ENCODE data around the gene SLC35F5. TPM values are rescaled to one million over a fixed set of nuclear protein-coding genes. Genes with fewer than 3 reads are reported as not detected.

SLC35F5 gene
- total RNA-seq, 2 donors from 2014 or later = 38.7 to 54.3 TPM

GRCh38 chr2:113770929-113771328, 14.5 kb upstream of the SLC35F5 start:
- Histone ChIP-seq H3K9me3 (no peaks in the 10 kb centered on the region), H3K4me3 (no peak overlapping the region), H3K27me3 (no peaks in the 10 kb centered on the region), H3K27ac (no peak overlapping the region), H3K36me3 (no peaks in the 10 kb centered on the region), H3K4me1 (no peaks in the 10 kb centered on the region)
- DNase-seq (ENCODE audit: low spot score) = no peak
- TF ChIP-seq CTCF (IDR thresholded peaks at IDR 0.05) = no peak

GRCh38 chr2:113769555-113769954, 13.1 kb upstream of the SLC35F5 start:
- no peak for DNase-seq (ENCODE audit: low spot score)
- no peak for TF ChIP-seq CTCF (IDR thresholded peaks at IDR 0.05)
- H3K27me3 ChIP-seq = no peaks in the 10 kb centered on the region
- H3K9me3 ChIP-seq = no peaks in the 10 kb centered on the region
- H3K27ac ChIP-seq = no peak overlapping the region
- no peaks in the 10 kb centered on the region for H3K4me1 ChIP-seq
- H3K36me3 ChIP-seq = no peaks in the 10 kb centered on the region
- no peak overlapping the region for H3K4me3 ChIP-seq

GRCh38 chr2:113768770-113769169, 12.3 kb upstream of the SLC35F5 start:
- no peak for TF ChIP-seq CTCF (IDR thresholded peaks at IDR 0.05)
- Histone ChIP-seq H3K27ac (no peak overlapping the region), H3K27me3 (no peaks in the 10 kb centered on the region), H3K4me3 (no peak overlapping the region), H3K9me3 (no peaks in the 10 kb centered on the region), H3K4me1 (no peaks in the 10 kb centered on the region), H3K36me3 (no peaks in the 10 kb centered on the region)
- DNase-seq (ENCODE audit: low spot score) = no peak

GRCh38 chr2:113767811-113768460, 11.5 kb upstream of the SLC35F5 start:
- Histone ChIP-seq H3K36me3 (no peaks in the 10 kb centered on the region), H3K4me1 (no peaks in the 10 kb centered on the region), H3K27me3 (no peaks in the 10 kb centered on the region), H3K9me3 (no peaks in the 10 kb centered on the region), H3K27ac (no peak overlapping the region), H3K4me3 (no peak overlapping the region)
- no peak for TF ChIP-seq CTCF (IDR thresholded peaks at IDR 0.05)
- no peak for DNase-seq (ENCODE audit: low spot score)

GRCh38 chr2:113765276-113765675, 8.8 kb upstream of the SLC35F5 start:
- TF ChIP-seq CTCF (IDR thresholded peaks at IDR 0.05) = no peak
- no peak for DNase-seq (ENCODE audit: low spot score)
- Histone ChIP-seq H3K4me1 (peaks cover 0 to 4% of the 10 kb centered on the region in 2 donors), H3K4me3 (no peak overlapping the region), H3K27me3 (no peaks in the 10 kb centered on the region), H3K9me3 (no peaks in the 10 kb centered on the region), H3K27ac (no peak overlapping the region), H3K36me3 (no peaks in the 10 kb centered on the region)
